HepG2 (cell line): Measurements from ENCODE around the gene KHDC1. TPM values are rescaled to one million over a fixed set of nuclear protein-coding genes. Genes with fewer than 3 reads are reported as not detected.

Experiments
- ATAC-seq: fragments of 200-7000 bp; cut with Tn5 transposase; 3 replicates; pipeline ENCODE4 v1.9.1; 2020; ENCODE audit warnings: mild to moderate bottlenecking, moderate library complexity
- BruUV-seq: library from RNA; stranded (reverse); fragments of 400-500 nt; replicated peaks from 2 replicates; lab custom pipeline; 2021; lab: Mats Ljungman, UMichigan
- CTCF ChIA-PET: fragments of 300-600 bp; formaldehyde crosslinking; extraction: SDS; loops from one replicate; lab custom pipeline; 2021; ENCODE audit warnings: low total read pairs, inconsistent platforms, low intra/inter-chr PET ratio; lab: Yijun Ruan, JAX
- POLR2A ChIA-PET: fragments of 350-600 bp; sonication (Branson Sonifier 250); formaldehyde crosslinking; loops from one replicate; lab custom pipeline; 2020; ENCODE audit warnings: antibody characterized with exemption, inconsistent platforms; lab: Yijun Ruan, JAX
- DNase-seq: peaks from one replicate; pipeline ENCODE4 v3.0.0-alpha.2; 2015; ENCODE audit warnings: low spot score
- FAIRE-seq: peaks from 3 replicates; lab custom pipeline; 2011; peaks lifted over from hg19 to GRCh38; lab: Jason Lieb, UNC
- H2AFZ ChIP-seq: one replicate; pipeline ENCODE4 v1.6.1; 2011; ENCODE audit warnings: low read length, inconsistent platforms
- H3K27ac ChIP-seq: fragments of 300-600 bp; 3 replicates; pipeline ENCODE4 v1.8.0; 2011; ENCODE audit warnings: mixed run types, mild to moderate bottlenecking, mixed read lengths, low read length, inconsistent platforms; ENCODE audit not compliant: insufficient read depth; ENCODE audit errors: extremely low read length
- H3K27me3 ChIP-seq, 2 experiments: fragments of 200-600 bp in 1 of 2; 2 replicates in 1 of 2; 3 replicates in 1 of 2; pipeline versions ENCODE4 v1.6.0 to v1.8.0; 2011; ENCODE audit warnings: low read length in 2 of 2, mild to moderate bottlenecking in 2 of 2, moderate library complexity in 2 of 2, inconsistent platforms in 1 of 2; ENCODE audit not compliant: insufficient read depth in 2 of 2, control insufficient read depth in 1 of 2
- H3K36me3 ChIP-seq, 2 experiments: fragments of 200-600 bp in 1 of 2; replicated peaks in 1 of 2; 2 replicates in 1 of 2; 3 replicates in 1 of 2; pipeline versions ENCODE4 v1.5.1 to v1.8.0; 2011; ENCODE audit warnings: low read length in 2 of 2, inconsistent platforms in 1 of 2; ENCODE audit not compliant: insufficient read depth in 2 of 2, control insufficient read depth in 1 of 2
- H3K4me1 ChIP-seq: 2 replicates; pipeline ENCODE4 v1.5.1; 2012; ENCODE audit warnings: low read length, inconsistent platforms; ENCODE audit not compliant: insufficient read depth
- H3K4me2 ChIP-seq: 2 replicates; pipeline ENCODE4 v1.6.0; 2011; ENCODE audit warnings: low read depth, low read length, inconsistent platforms
- H3K4me3 ChIP-seq, 3 experiments: fragments of 200-600 bp in 1 of 3; sonication (generic), shearing (Covaris generic) in 1 of 3; replicated peaks in 1 of 3; 2 replicates each; pipeline ENCODE4 v1.5.1; 2011 to 2016; ENCODE audit warnings: low read length in 3 of 3, inconsistent platforms in 2 of 3, low read depth in 2 of 3, mild to moderate bottlenecking in 2 of 3, control low read depth in 1 of 3, mixed read lengths in 1 of 3; ENCODE audit not compliant: insufficient read depth in 1 of 3
- H3K79me2 ChIP-seq: one replicate; pipeline ENCODE4 v1.6.1; 2011; ENCODE audit warnings: low read length, inconsistent platforms; ENCODE audit not compliant: insufficient read depth
- H3K9ac ChIP-seq: 2 replicates; pipeline ENCODE4 v1.6.0; 2011; ENCODE audit warnings: mild to moderate bottlenecking, low read depth, low read length, inconsistent platforms; ENCODE audit not compliant: insufficient read depth
- H3K9me3 ChIP-seq: 2 replicates; pipeline ENCODE4 v1.5.1; 2012; ENCODE audit warnings: mild to moderate bottlenecking, low read length
- H4K20me1 ChIP-seq: 2 replicates; pipeline ENCODE4 v1.6.0; 2011; ENCODE audit warnings: inconsistent platforms, mild to moderate bottlenecking, low read length, moderate library complexity; ENCODE audit not compliant: insufficient read depth
- CSRNP2 ChIP-seq: sonication (generic); formaldehyde crosslinking; conservative IDR thresholded peaks from 2 replicates; pipeline ENCODE4 v1.8.0; 2022; ENCODE audit warnings: low read depth, missing genetic modification reagents
- HINFP ChIP-seq: sonication (generic); formaldehyde crosslinking; IDR thresholded peaks from 2 replicates; pipeline ENCODE4 v1.4.0; 2020; ENCODE audit warnings: low read depth, mild to moderate bottlenecking, missing genetic modification reagents
- PAWR ChIP-seq: sonication (generic); formaldehyde crosslinking; IDR thresholded peaks from 2 replicates; pipeline ENCODE4 v1.4.0; 2020; ENCODE audit warnings: missing genetic modification reagents, mild to moderate bottlenecking, borderline replicate concordance
- ZNF256 ChIP-seq: sonication (generic); formaldehyde crosslinking; conservative IDR thresholded peaks from 2 replicates; pipeline ENCODE4 v1.4.0; 2020; ENCODE audit warnings: missing genetic modification reagents
- ZNF451 ChIP-seq: sonication (generic); formaldehyde crosslinking; IDR thresholded peaks from 2 replicates; pipeline ENCODE4 v1.5.0; 2020; ENCODE audit warnings: mild to moderate bottlenecking, missing genetic modification reagents
- WGBS: methylation state at CpG from one replicate; pipeline ENCODE4 v1.1.6; 2017; ENCODE audit warnings: low lambda C conversion rate; 5-methylcytosine and 5-hydroxymethylcytosine counted together
- in situ Hi-C: cut with HindIII; loops from 2 replicates; pipeline ENCODE4 v1.10.0; 2017; ENCODE audit warnings: low pct_unique_long_range_greater_than_20kb; ENCODE audit not compliant: extremely low pct_ligation_motif_present
- intact Hi-C: fragments of 100-400 bp; cut with micrococcal nuclease; formaldehyde crosslinking; loops from one replicate; pipeline ENCODE4 v1.10.0; 2022; ENCODE audit not compliant: unreplicated experiment
- polyA plus RNA-seq, 8 experiments: library from polyadenylated mRNA; depleted of rRNA in 3 of 8; stranded (reverse) in 7 of 8; unstranded in 1 of 8; fragments of >200 nt; fragmentation: Illumina TruSeq in 4 of 8; extraction: Trizol in 4 of 8; gene quantifications; 2 replicates each; pipeline versions ENCODE4 v1.2.1 to v1.2.3, GENCODE V29; 2011 to 2016; ENCODE audit warnings: low read depth in 4 of 8, missing spikeins in 1 of 8, mixed read lengths in 1 of 8; ENCODE audit not compliant: insufficient read depth in 1 of 8
- total RNA-seq, 5 experiments: library from RNA; depleted of rRNA; stranded (reverse); fragments of >200 nt; fragmentation: Illumina TruSeq; extraction: Trizol; gene quantifications; 2 replicates each; pipeline ENCODE4 v1.2.3, GENCODE V29; 2016; ENCODE audit warnings: low read depth in 1 of 5

KHDC1 gene
- total and polyA plus RNA-seq, 2 of the 13 experiments (the other 11 are each of a cell fraction or from before 2014, with no cell fraction given): not detected

DNA sequence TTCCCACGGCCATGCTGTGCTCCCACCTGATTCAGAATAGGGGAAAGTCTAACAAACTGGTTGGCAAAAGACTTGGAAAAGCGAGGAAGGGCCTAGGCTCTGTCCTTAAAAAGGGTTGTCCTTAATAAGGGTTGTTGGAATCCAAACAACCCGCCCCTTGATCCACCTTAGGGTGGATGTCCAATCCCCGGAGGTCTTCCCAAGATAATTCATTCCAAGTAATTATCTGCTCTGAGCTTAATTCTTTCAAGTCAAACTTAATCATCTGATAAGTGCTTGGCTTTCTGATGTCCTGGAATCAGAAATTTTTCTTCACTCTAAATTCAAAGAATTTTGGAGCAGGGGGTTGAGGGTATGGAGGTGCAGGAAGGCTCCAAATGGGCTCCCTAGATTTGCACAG, 37.6 kb downstream of the KHDC1 start, which contains the start of gene KHDC1L (continued):
- no peak for TF ChIP-seq ZNF256 (CRISPR knock-in tag)
- TF ChIP-seq ZNF451 (CRISPR knock-in tag): no peak

- in situ Hi-C loops: no loop called here
- TF ChIP-seq CSRNP2: no peak
- TF ChIP-seq HINFP: no peak
- TF ChIP-seq PAWR (CRISPR knock-in tag): no peak
Measured at GRCh38 chr6:73216859-73217258, 46.1 kb downstream of the KHDC1 start.

More at GRCh38 chr6:73216859-73217258, 46.1 kb downstream of the KHDC1 start:
- Histone ChIP-seq H3K4me3 (no peak overlapping the region), H3K9ac (no peak overlapping the region), H4K20me1 (no peaks in the 10 kb centered on the region), H3K27ac (no peak overlapping the region), H3K27me3 (no peaks in the 10 kb centered on the region), H3K36me3 (no peaks in the 10 kb centered on the region), H2AFZ (no peak overlapping the region), H3K4me2 (no peak overlapping the region), H3K9me3 (no peaks in the 10 kb centered on the region), H3K79me2 (no peaks in the 10 kb centered on the region), H3K4me1 (no peaks in the 10 kb centered on the region)
- WGBS: 5% methylated on average over 2 of the region's 2 CpGs
- no TSS peak for BruUV-seq
- ChIA-PET CTCF (no interaction called here), POLR2A (no interaction called here)
- intact Hi-C loops: no loop called here
- no peak for ATAC-seq
- FAIRE-seq: no peak
- no peak for DNase-seq
